H1 (cell line): ENCODE results near the gene METTL18. TPM values are rescaled to one million over a fixed set of nuclear protein-coding genes. Genes with fewer than 3 reads are reported as not detected.

Source experiments
- CBX5 ChIP-seq: fragments of 300-800, 300-1000 bp; sonication (generic); IDR thresholded peaks from 2 replicates; pipeline ENCODE4 v1.7.1; 2016; ENCODE audit warnings: antibody characterized with exemption, low read length, low read depth
- TEAD4 ChIP-seq: IDR thresholded peaks from 2 replicates; pipeline ENCODE4 v1.6.1; 2012; ENCODE audit warnings: low read depth, low read length, inconsistent platforms, mixed read lengths
- polyA plus RNA-seq, 7 experiments: library from polyadenylated mRNA; depleted of rRNA in 3 of 7; stranded (reverse) in 5 of 7; unstranded in 2 of 7; fragments of >200 nt in 5 of 7; fragments of 200-250 nt in 2 of 7; gene quantifications; 1 replicate in 5 of 7; 2 replicates in 1 of 7; 4 replicates in 1 of 7; pipeline versions ENCODE4 v1.2.1 to v1.2.3, GENCODE V29; 2011 to 2013; ENCODE audit warnings: missing spikeins in 2 of 7, mixed read lengths in 2 of 7
- total RNA-seq: library from RNA; stranded (reverse); fragmentation: NEBNext Ultra II Directional; extraction: Animal tissue kit (Norgen Biotek cat#: 25700); gene quantifications from 2 replicates; pipeline ENCODE4 v1.2.1, GENCODE V29; 2021

METTL18 gene
- total and polyA plus RNA-seq, 2 of the 8 experiments (the other 6 are each of a cell fraction or from before 2014, with no cell fraction given), result 1.4 to 7.6 TPM

- TF ChIP-seq TEAD4, result no peak
- TF ChIP-seq CBX5, result no peak
- TF ChIP-seq, all 59 proteins: peak for 0
These were observed 40.9 kb upstream of the METTL18 start (continued) for GRCh38 chr1:169835647-169836046.
